PC-9 (cell line): Measurements from ENCODE around the gene DST.

Experiments
- CTCF ChIP-seq: fragments of 200-600 bp; sonication (generic); conservative IDR thresholded peaks from 2 replicates; pipeline ENCODE4 v1.6.1; 2017; ENCODE audit warnings: mixed run types, antibody characterized with exemption, mild to moderate bottlenecking, moderate library complexity
- EZH2 ChIP-seq: fragments of 200-600 bp; sonication (generic); IDR thresholded peaks from 2 replicates; pipeline ENCODE4 v1.8.0; 2017; ENCODE audit warnings: antibody characterized with exemption, low read depth

DNA sequence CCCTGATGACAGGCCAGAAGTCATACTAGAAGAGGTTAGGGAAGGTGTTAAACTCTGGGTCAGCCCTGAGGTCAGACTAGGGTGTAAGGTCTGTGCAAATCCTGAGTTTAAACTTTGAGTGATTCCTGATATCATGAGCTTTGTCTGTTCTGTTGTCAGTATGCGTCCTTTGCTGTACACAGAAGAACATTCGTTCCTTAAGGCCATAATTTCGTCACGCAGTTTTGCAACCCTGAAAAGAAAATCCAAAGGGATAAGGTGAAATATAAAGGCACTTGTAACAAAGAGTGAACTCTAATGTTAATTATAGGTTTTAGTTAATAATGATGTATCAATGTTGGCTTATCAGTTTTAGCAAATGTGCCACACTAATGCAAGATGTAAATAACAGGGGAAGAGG lies 2.3 kb downstream of the DST start:
- TF ChIP-seq CTCF (no peak), EZH2 (no peak)
